ENCODE measurements around the gene MITD1. TPM values are rescaled to one million over a fixed set of nuclear protein-coding genes. Genes with fewer than 3 reads are reported as not detected.

MITD1 gene
- total RNA-seq, 1 experiment from 2014 or later, result 35.0 TPM

DNA sequence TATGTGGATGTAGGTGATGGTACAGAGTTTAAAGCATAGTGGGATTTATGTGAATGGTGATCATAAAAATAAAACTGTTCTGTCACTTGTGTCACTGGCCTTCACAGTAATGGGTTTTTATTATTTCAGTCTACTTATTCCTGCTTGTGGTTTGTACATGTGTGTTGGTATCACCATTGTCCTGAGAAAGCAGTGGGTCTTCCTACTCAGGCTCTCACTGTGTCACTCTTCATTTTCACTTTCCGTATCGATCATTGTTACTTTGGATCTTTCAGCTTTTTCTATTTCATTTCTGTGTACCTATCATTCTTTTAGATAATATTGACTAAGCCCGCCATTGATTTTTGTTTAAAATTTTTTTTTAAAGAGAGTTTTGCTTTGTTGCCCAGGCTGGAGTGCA, 7.5 kb upstream of the MITD1 start:
- no peak overlapping the region for H3K4me2 ChIP-seq
- H3K36me3 ChIP-seq (ENCODE audit: low read depth), result peaks cover 32% of the 10 kb centered on the region
- H3K27me3 ChIP-seq (ENCODE audit: insufficient read depth, low read depth), result no peaks in the 10 kb centered on the region
- no TSS peak for BruUV-seq (replicated peaks)
- no peak for TF ChIP-seq EZH2 (IDR thresholded peaks at IDR 0.05; ENCODE audit: low read depth)
- TF ChIP-seq, protein P1, sequence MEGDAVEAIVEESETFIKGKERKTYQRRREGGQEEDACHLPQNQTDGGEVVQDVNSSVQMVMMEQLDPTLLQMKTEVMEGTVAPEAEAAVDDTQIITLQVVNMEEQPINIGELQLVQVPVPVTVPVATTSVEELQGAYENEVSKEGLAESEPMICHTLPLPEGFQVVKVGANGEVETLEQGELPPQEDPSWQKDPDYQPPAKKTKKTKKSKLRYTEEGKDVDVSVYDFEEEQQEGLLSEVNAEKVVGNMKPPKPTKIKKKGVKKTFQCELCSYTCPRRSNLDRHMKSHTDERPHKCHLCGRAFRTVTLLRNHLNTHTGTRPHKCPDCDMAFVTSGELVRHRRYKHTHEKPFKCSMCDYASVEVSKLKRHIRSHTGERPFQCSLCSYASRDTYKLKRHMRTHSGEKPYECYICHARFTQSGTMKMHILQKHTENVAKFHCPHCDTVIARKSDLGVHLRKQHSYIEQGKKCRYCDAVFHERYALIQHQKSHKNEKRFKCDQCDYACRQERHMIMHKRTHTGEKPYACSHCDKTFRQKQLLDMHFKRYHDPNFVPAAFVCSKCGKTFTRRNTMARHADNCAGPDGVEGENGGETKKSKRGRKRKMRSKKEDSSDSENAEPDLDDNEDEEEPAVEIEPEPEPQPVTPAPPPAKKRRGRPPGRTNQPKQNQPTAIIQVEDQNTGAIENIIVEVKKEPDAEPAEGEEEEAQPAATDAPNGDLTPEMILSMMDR (conservative IDR thresholded peaks at IDR 0.05), result no peak
- H3K9me2 ChIP-seq (ENCODE audit: insufficient read depth), result no peaks in the 10 kb centered on the region
- peaks cover 8% of the 10 kb centered on the region for H3K4me1 ChIP-seq (replicated peaks; ENCODE audit: insufficient read depth)
- no peak for DNase-seq
- H3K4me3 ChIP-seq, result no peak overlapping the region
- H3K27ac ChIP-seq, result no peak overlapping the region
- ChIA-PET CTCF (no interaction called here), POLR2A (ENCODE audit: unreplicated experiment) (no interaction called here)
- H4K20me1 ChIP-seq (ENCODE audit: insufficient read depth), result peaks cover 36% of the 10 kb centered on the region
- no peak overlapping the region for H2AFZ ChIP-seq
- H3F3A ChIP-seq (ENCODE audit: insufficient read depth, low read depth), result no peaks in the 10 kb centered on the region; the same call in 1 of the 2 replicates
- intact Hi-C loops (cut with micrococcal nuclease; ENCODE audit: unreplicated experiment), result no loop called here
- H3K9me3 ChIP-seq (ENCODE audit: insufficient read depth, low read depth), result no peaks in the 10 kb centered on the region
- peaks cover 49% of the 10 kb centered on the region for H3K79me2 ChIP-seq (ENCODE audit: low read depth)

- peaks cover 63% of the 10 kb centered on the region for H3K79me2 ChIP-seq (ENCODE audit: low read depth)
- H3F3A ChIP-seq (ENCODE audit: insufficient read depth, low read depth), result peaks cover 6% of the 10 kb centered on the region
- ChIA-PET CTCF (no interaction called here), POLR2A (ENCODE audit: unreplicated experiment) (no interaction called here)
- peaks cover 22% of the 10 kb centered on the region for H3K4me1 ChIP-seq (replicated peaks; ENCODE audit: insufficient read depth)
- H3K36me3 ChIP-seq (ENCODE audit: low read depth), result peaks cover 22% of the 10 kb centered on the region
- H4K20me1 ChIP-seq (ENCODE audit: insufficient read depth), result peaks cover 31% of the 10 kb centered on the region
- no peak overlapping the region for H3K4me3 ChIP-seq
- no peaks in the 10 kb centered on the region for H3K9me3 ChIP-seq (ENCODE audit: insufficient read depth, low read depth)
- no TSS peak for BruUV-seq (replicated peaks)
- no peak overlapping the region for H3K4me2 ChIP-seq
- no peak for DNase-seq
- H3K27ac ChIP-seq, result no peak overlapping the region
- intact Hi-C loops (cut with micrococcal nuclease; ENCODE audit: unreplicated experiment), result no loop called here
- H3K9me2 ChIP-seq (ENCODE audit: insufficient read depth), result no peaks in the 10 kb centered on the region
- TF ChIP-seq, protein P1 (conservative IDR thresholded peaks at IDR 0.05), result no peak
- TF ChIP-seq EZH2 (IDR thresholded peaks at IDR 0.05; ENCODE audit: low read depth), result no peak
- H3K27me3 ChIP-seq (ENCODE audit: insufficient read depth, low read depth), result no peaks in the 10 kb centered on the region
- H2AFZ ChIP-seq, result no peak overlapping the region
Measured at GRCh38 chr2:99187011-99187410, 6.2 kb upstream of the MITD1 start.

DNA sequence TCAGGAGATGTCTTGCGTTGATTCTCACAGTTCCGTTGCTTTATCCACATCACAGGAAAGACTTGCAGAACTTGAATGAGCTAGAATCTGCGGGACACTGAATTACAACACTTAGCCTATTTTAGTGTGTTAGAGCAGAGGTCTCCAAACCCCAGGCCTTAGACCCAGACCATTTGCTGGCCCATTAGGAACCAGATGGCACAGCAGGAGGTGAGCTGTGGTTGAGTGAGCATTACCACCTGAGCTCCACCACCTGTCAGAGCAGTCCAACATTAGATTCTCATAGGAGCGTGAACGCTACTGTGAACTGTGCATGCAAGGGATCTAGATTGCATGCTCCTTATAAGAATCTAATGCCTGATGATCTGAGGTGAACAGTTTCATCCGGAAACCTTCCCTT, 4.0 kb upstream of the MITD1 start:
- TF ChIP-seq, protein P1 (conservative IDR thresholded peaks at IDR 0.05), result no peak
- no peak overlapping the region for H3K27ac ChIP-seq
- no peak for DNase-seq
- intact Hi-C loops (cut with micrococcal nuclease; ENCODE audit: unreplicated experiment), result no loop called here
- peaks cover 78% of the 10 kb centered on the region for H3K79me2 ChIP-seq (ENCODE audit: low read depth)
- POLR2A ChIA-PET (ENCODE audit: unreplicated experiment), result no interaction called here
- no peak overlapping the region for H3K4me2 ChIP-seq
- H3K4me1 ChIP-seq (replicated peaks; ENCODE audit: insufficient read depth), result peaks cover 26% of the 10 kb centered on the region
- CTCF ChIA-PET, result interaction anchor here (0.6 kb wide), 1 partner anchor 143 kb away, joined by 3 read pairs; no protein-coding TSS in a partner anchor
- no peaks in the 10 kb centered on the region for H3K9me3 ChIP-seq (ENCODE audit: insufficient read depth, low read depth)
- H3K36me3 ChIP-seq (ENCODE audit: low read depth), result peaks cover 12% of the 10 kb centered on the region
- H4K20me1 ChIP-seq (ENCODE audit: insufficient read depth), result peaks cover 31% of the 10 kb centered on the region
- no peak overlapping the region for H3K4me3 ChIP-seq
- no peak overlapping the region for H2AFZ ChIP-seq
- peaks cover 12% of the 10 kb centered on the region for H3F3A ChIP-seq (ENCODE audit: insufficient read depth, low read depth)
- no peaks in the 10 kb centered on the region for H3K27me3 ChIP-seq (ENCODE audit: insufficient read depth, low read depth)
- no TSS peak for BruUV-seq (replicated peaks)
- no peaks in the 10 kb centered on the region for H3K9me2 ChIP-seq (ENCODE audit: insufficient read depth)

Data from PC-9 (cell line).